Thyroid gland (tissue), 4 donors: ENCODE data around the gene AQP2. TPM values are rescaled to one million over a fixed set of nuclear protein-coding genes. Genes with fewer than 3 reads are reported as not detected.

Source experiments
- DNase-seq, 2 donors: peaks; one replicate each; pipeline ENCODE4 v3.0.0-alpha.2; 2019
- H3K27ac ChIP-seq, 3 donors: fragments of 200-600 bp; sonication (generic); 1 replicate in 2 of 3; 2 replicates in 1 of 3; pipeline ENCODE4 v1.5.1; 2016 to 2019; ENCODE audit warnings: mild to moderate bottlenecking in 1 of 3, moderate library complexity in 1 of 3
- H3K27me3 ChIP-seq: fragments of 200-600 bp; sonication (generic); one replicate; pipeline ENCODE4 v1.5.1; 2019
- H3K36me3 ChIP-seq, 2 donors: fragments of 200-600 bp; sonication (generic); one replicate each; pipeline ENCODE4 v1.5.1; 2016 to 2019
- H3K4me1 ChIP-seq, 2 donors: fragments of 200-600 bp; sonication (generic); one replicate each; pipeline ENCODE4 v1.5.1; 2017 to 2019
- H3K4me3 ChIP-seq, 3 donors: fragments of 200-600 bp; sonication (generic); replicated peaks in 1 of 3; 1 replicate in 2 of 3; 2 replicates in 1 of 3; pipeline ENCODE4 v1.5.1; 2016; ENCODE audit warnings: mild to moderate bottlenecking in 1 of 3
- H3K9me3 ChIP-seq: fragments of 200-600 bp; sonication (generic); one replicate; pipeline ENCODE4 v1.5.1; 2017
- CTCF ChIP-seq, 6 experiments: fragments of 200-600 bp in 3 of 6; fragments of 450-650 bp in 3 of 6; sonication (generic) in 3 of 6; IDR thresholded peaks; one replicate each; pipeline ENCODE4 v1.5.1; 2016 to 2019; ENCODE audit warnings: antibody characterized with exemption in 6 of 6, mild to moderate bottlenecking in 2 of 6, inconsistent platforms in 1 of 6, moderate library complexity in 1 of 6
- POLR2A ChIP-seq, 2 donors: fragments of 450-650 bp; IDR thresholded peaks; one replicate each; pipeline ENCODE4 v1.6.1; 2017; ENCODE audit warnings: antibody characterized with exemption in 2 of 2, mild to moderate bottlenecking in 2 of 2, moderate library complexity in 1 of 2
- WGBS, 2 donors: methylation state at CpG; one replicate each; pipeline ENCODE4 v1.1.5; 2017; 5-methylcytosine and 5-hydroxymethylcytosine counted together
- intact Hi-C: fragments of 100-400 bp; cut with DNase I; formaldehyde crosslinking; loops from one replicate; pipeline ENCODE4 v1.15.1; 2023
- total RNA-seq, 4 donors: library from RNA; depleted of rRNA; stranded (reverse); fragments of >200 nt; gene quantifications; one replicate each; pipeline ENCODE4 v1.2.3, GENCODE V29; 2016

AQP2 gene
- total RNA-seq, 4 donors from 2014 or later = 0.67 TPM; not detected in 3

- Histone ChIP-seq H3K36me3 (no peaks in the 10 kb centered on the region), H3K4me1 (no peaks in the 10 kb centered on the region), H3K4me3 (no peak overlapping the region), H3K27ac (no peak overlapping the region), H3K9me3 (no peaks in the 10 kb centered on the region), H3K27me3 (no peaks in the 10 kb centered on the region)
- 95 to 96% methylated on average over 3 of the region's 3 CpGs for WGBS, 2 donors
- TF ChIP-seq CTCF (IDR thresholded peaks at IDR 0.05) = no peak
- no peak for TF ChIP-seq POLR2A (IDR thresholded peaks at IDR 0.05)
- intact Hi-C loops = no loop called here
- no peak for DNase-seq
Observed at GRCh38 chr12:49936925-49937324, 13.6 kb upstream of the AQP2 start.

- H3K4me3 ChIP-seq = no peak overlapping the region
- WGBS, 2 donors = 75 to 91% methylated on average over 8 of the region's 8 CpGs
- H3K4me1 ChIP-seq = peaks cover under 1 to 5% of the 10 kb centered on the region in 2 donors
- TF ChIP-seq POLR2A (IDR thresholded peaks at IDR 0.05) = no peak
- TF ChIP-seq CTCF (IDR thresholded peaks at IDR 0.05) = no peak
- no peaks in the 10 kb centered on the region for H3K27me3 ChIP-seq
- H3K27ac ChIP-seq = no peak overlapping the region
- H3K9me3 ChIP-seq = no peaks in the 10 kb centered on the region
- intact Hi-C loops = no loop called here
- H3K36me3 ChIP-seq = no peaks in the 10 kb centered on the region
- DNase-seq = no peak
Observed at GRCh38 chr12:49937639-49938300, 12.8 kb upstream of the AQP2 start.

- Histone ChIP-seq H3K4me3 (no peak overlapping the region), H3K36me3 (no peaks in the 10 kb centered on the region), H3K27me3 (no peaks in the 10 kb centered on the region), H3K4me1 (peaks cover 8 to 17% of the 10 kb centered on the region in 2 donors), H3K27ac (no peak overlapping the region), H3K9me3 (no peaks in the 10 kb centered on the region)
- intact Hi-C loops = no loop called here
- no peak for TF ChIP-seq POLR2A (IDR thresholded peaks at IDR 0.05)
- TF ChIP-seq CTCF (IDR thresholded peaks at IDR 0.05) = no peak
- DNase-seq = no peak
Observed at GRCh38 chr12:49939307-49939706, 11.2 kb upstream of the AQP2 start.

GRCh38 chr12:49939707-49940106 is 10.8 kb upstream of the AQP2 start:
- H3K36me3 ChIP-seq = no peaks in the 10 kb centered on the region
- H3K27me3 ChIP-seq = no peaks in the 10 kb centered on the region
- no peak overlapping the region for H3K4me3 ChIP-seq
- no peak overlapping the region for H3K27ac ChIP-seq
- DNase-seq = no peak
- peaks cover 8 to 17% of the 10 kb centered on the region in 2 donors for H3K4me1 ChIP-seq
- TF ChIP-seq CTCF (IDR thresholded peaks at IDR 0.05) (no peak), POLR2A (IDR thresholded peaks at IDR 0.05) (no peak)
- intact Hi-C loops = no loop called here
- no CpG with 5 or more reads among the region's 1 CpG for WGBS, 2 donors
- H3K9me3 ChIP-seq = no peaks in the 10 kb centered on the region

GRCh38 chr12:49941556-49942511 is 8.7 kb upstream of the AQP2 start:
- H3K9me3 ChIP-seq = no peaks in the 10 kb centered on the region
- TF ChIP-seq CTCF (IDR thresholded peaks at IDR 0.05) = no peak
- H3K4me3 ChIP-seq = no peak overlapping the region
- intact Hi-C loops = no loop called here
- H3K4me1 ChIP-seq = peaks cover 8 to 25% of the 10 kb centered on the region in 2 donors
- WGBS, 2 donors = 73 to 77% methylated on average over 13 of the region's 13 CpGs
- no peaks in the 10 kb centered on the region for H3K27me3 ChIP-seq
- no peak overlapping the region for H3K27ac ChIP-seq
- no peak for DNase-seq
- H3K36me3 ChIP-seq = no peaks in the 10 kb centered on the region
